ENCODE measurements around the gene RIPOR3.

The RIPOR3 gene

GRCh38 chr20:50552979-50553378, 138.4 kb downstream of the RIPOR3 start:
- DNase-seq (ENCODE audit: low spot score) = no peak
- in situ Hi-C loops (cut with MboI; ENCODE audit: low sequenced_read_pairs, unreplicated experiment) = no loop called here
- TF ChIP-seq, protein P1, sequence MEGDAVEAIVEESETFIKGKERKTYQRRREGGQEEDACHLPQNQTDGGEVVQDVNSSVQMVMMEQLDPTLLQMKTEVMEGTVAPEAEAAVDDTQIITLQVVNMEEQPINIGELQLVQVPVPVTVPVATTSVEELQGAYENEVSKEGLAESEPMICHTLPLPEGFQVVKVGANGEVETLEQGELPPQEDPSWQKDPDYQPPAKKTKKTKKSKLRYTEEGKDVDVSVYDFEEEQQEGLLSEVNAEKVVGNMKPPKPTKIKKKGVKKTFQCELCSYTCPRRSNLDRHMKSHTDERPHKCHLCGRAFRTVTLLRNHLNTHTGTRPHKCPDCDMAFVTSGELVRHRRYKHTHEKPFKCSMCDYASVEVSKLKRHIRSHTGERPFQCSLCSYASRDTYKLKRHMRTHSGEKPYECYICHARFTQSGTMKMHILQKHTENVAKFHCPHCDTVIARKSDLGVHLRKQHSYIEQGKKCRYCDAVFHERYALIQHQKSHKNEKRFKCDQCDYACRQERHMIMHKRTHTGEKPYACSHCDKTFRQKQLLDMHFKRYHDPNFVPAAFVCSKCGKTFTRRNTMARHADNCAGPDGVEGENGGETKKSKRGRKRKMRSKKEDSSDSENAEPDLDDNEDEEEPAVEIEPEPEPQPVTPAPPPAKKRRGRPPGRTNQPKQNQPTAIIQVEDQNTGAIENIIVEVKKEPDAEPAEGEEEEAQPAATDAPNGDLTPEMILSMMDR (IDR thresholded peaks at IDR 0.05; ENCODE audit: borderline replicate concordance, control extremely low read depth, extremely low read depth, insufficient read depth, missing control alignments) = no peak

- TF ChIP-seq, protein P1 (IDR thresholded peaks at IDR 0.05; ENCODE audit: borderline replicate concordance, control extremely low read depth, extremely low read depth, insufficient read depth, missing control alignments) = no peak
- in situ Hi-C loops (cut with MboI; ENCODE audit: low sequenced_read_pairs, unreplicated experiment) = no loop called here
- no peak for DNase-seq (ENCODE audit: low spot score)
Observed at GRCh38 chr20:50551288-50551687, 140.1 kb downstream of the RIPOR3 start.

DNA sequence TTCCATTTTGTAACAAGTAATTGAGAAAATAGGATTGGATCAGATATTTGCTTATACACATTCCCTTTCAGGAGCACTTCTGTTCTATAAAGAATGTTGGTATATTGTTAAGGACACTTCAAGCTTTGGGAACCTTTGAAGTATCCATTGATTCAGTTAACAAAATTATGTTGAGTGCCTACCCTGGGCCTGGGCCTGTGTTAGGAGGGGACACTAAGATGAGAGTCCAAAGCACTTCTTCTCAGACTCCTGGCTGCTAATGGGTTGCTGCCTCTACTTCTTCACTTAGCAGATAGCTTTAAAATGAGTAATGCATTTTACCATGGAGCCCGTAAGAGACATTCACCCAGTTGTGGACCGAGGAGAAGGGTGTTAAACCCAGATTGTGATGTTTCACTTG, 140.8 kb downstream of the RIPOR3 start:
- in situ Hi-C loops (cut with MboI; ENCODE audit: low sequenced_read_pairs, unreplicated experiment) = no loop called here
- TF ChIP-seq, protein P1 (IDR thresholded peaks at IDR 0.05; ENCODE audit: borderline replicate concordance, control extremely low read depth, extremely low read depth, insufficient read depth, missing control alignments) = no peak
- DNase-seq (ENCODE audit: low spot score) = no peak

GRCh38 chr20:50548396-50548795, 142.9 kb downstream of the RIPOR3 start:
- in situ Hi-C loops (cut with MboI; ENCODE audit: low sequenced_read_pairs, unreplicated experiment) = no loop called here
- no peak for DNase-seq (ENCODE audit: low spot score)
- TF ChIP-seq, protein P1 (IDR thresholded peaks at IDR 0.05; ENCODE audit: borderline replicate concordance, control extremely low read depth, extremely low read depth, insufficient read depth, missing control alignments) = no peak

- in situ Hi-C loops (cut with MboI; ENCODE audit: low sequenced_read_pairs, unreplicated experiment) = no loop called here
- TF ChIP-seq, protein P1 (IDR thresholded peaks at IDR 0.05; ENCODE audit: borderline replicate concordance, control extremely low read depth, extremely low read depth, insufficient read depth, missing control alignments) = no peak
- DNase-seq (ENCODE audit: low spot score) = no peak
Observed at GRCh38 chr20:50547964-50548363, 143.4 kb downstream of the RIPOR3 start.

DNA sequence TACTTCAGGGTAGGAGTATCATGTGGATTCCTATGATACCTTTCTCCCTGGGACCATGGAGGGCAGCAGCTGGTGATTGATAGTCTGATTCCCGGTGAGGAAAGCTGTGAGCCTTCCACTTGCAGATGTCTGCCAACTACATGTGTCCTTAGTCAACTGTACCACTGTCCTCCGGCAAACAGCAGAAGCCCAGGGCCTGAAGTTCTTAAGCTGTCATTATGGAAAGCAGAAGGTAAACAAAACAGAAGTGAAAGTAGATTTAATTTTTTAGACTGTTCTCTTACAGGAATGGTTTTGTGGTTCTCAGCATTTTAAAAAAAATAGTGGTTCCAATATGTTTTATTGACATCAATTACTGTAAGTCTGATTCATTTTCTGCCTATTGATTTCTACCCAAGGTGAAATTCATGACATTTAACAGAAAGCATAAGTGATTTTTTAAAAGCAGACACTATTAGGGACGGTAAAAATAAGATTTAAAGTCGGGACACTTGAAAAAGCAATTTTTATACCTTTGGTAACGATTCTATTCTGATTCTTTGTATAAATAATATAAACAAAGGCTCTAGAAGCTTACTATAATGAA, 144.5 kb downstream of the RIPOR3 start:
- no peak for DNase-seq (ENCODE audit: low spot score)
- TF ChIP-seq, protein P1 (IDR thresholded peaks at IDR 0.05; ENCODE audit: borderline replicate concordance, control extremely low read depth, extremely low read depth, insufficient read depth, missing control alignments) = no peak
- in situ Hi-C loops (cut with MboI; ENCODE audit: low sequenced_read_pairs, unreplicated experiment) = no loop called here
